Suprapubic skin (tissue), 3 donors: Measurements from ENCODE around the gene NFKBIA.

ENCODE experiments used
- POLR2AphosphoS5 ChIP-seq, 3 donors: sonication (generic); formaldehyde crosslinking; IDR thresholded peaks; one replicate each; pipeline ENCODE4 v1.6.1; 2017; ENCODE audit warnings: antibody characterized with exemption in 3 of 3
- TF ChIP-seq, protein P1 (sequence below), 2 donors: fragments of 200-600 bp in 1 of 2; fragments of 450-650 bp in 1 of 2; sonication (generic) in 1 of 2; IDR thresholded peaks; one replicate each; pipeline ENCODE4 v1.5.1; 2016 to 2019; ENCODE audit warnings: antibody characterized with exemption in 2 of 2, mild to moderate bottlenecking in 1 of 2, moderate library complexity in 1 of 2

DNA sequence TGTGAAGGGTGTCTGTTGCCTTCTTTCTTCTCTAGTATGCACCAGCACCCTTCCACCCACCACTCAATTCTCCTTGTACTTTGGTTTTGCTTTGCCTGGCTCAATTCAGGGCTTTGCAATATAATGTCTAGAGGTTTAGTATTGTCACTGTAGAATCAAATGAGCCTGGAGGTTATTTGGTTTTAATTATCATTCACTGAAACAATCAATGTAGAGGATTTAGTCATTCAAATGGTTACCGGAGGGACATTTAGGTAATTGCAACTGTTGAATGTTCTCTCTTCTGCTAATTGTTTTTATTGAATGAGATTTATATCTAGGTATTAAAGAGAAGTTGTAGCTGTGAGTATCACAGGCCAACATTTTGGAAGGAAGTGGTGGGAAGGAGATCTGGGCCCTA lies 29.3 kb upstream of the NFKBIA start:
- TF ChIP-seq, protein P1, sequence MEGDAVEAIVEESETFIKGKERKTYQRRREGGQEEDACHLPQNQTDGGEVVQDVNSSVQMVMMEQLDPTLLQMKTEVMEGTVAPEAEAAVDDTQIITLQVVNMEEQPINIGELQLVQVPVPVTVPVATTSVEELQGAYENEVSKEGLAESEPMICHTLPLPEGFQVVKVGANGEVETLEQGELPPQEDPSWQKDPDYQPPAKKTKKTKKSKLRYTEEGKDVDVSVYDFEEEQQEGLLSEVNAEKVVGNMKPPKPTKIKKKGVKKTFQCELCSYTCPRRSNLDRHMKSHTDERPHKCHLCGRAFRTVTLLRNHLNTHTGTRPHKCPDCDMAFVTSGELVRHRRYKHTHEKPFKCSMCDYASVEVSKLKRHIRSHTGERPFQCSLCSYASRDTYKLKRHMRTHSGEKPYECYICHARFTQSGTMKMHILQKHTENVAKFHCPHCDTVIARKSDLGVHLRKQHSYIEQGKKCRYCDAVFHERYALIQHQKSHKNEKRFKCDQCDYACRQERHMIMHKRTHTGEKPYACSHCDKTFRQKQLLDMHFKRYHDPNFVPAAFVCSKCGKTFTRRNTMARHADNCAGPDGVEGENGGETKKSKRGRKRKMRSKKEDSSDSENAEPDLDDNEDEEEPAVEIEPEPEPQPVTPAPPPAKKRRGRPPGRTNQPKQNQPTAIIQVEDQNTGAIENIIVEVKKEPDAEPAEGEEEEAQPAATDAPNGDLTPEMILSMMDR (IDR thresholded peaks at IDR 0.05) = no peak
- no peak for TF ChIP-seq POLR2AphosphoS5 (IDR thresholded peaks at IDR 0.05)
